Measurements from ENCODE around the gene SP8.

The SP8 gene

DNA sequence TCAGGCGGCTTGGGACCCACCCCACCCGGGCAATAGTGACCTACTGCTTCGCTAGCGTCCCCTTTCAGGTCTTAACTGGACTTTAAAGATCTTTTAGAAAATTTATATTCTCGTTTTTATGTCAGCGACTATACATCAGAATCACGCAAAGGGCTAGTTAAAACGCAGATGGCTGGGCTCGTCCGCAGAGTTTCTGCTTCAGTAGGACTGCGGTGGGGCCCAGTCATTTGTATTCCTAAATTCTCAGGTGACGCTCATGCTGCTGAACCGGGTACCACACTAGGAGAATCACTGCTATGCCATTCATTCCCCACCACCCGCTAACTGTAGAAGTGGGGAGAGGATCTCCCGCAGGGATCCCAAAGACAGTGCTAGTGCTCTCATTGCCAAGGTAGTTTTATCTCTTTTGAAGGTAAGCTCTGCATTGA, 12.0 kb upstream of the SP8 start:
- no peak overlapping the region for H3K27ac Mint-ChIP-seq

GRCh38 chr7:20798081-20798693, 11.5 kb upstream of the SP8 start:
- peak; percentile 58 for DNase-seq
- Mint-ChIP-seq H3K9me3 (peaks cover under 1% of the 10 kb centered on the region), H3K27ac (no peak overlapping the region), H3K4me1 (ENCODE audit: low read depth) (peaks cover 17% of the 10 kb centered on the region), H3K4me3 (no peak overlapping the region), H3K27me3 (peaks cover 70% of the 10 kb centered on the region), H3K36me3 (ENCODE audit: low read depth) (no peaks in the 10 kb centered on the region)

More for the DNA sequence above, 12.0 kb upstream of the SP8 start:
- DNase-seq, result no peak
- Mint-ChIP-seq H3K4me3 (peak overlapping the region; percentile 46), H3K4me1 (ENCODE audit: low read depth) (peaks cover 17% of the 10 kb centered on the region), H3K9me3 (no peaks in the 10 kb centered on the region), H3K27me3 (peaks cover 65% of the 10 kb centered on the region), H3K36me3 (ENCODE audit: low read depth) (no peaks in the 10 kb centered on the region)

DNA sequence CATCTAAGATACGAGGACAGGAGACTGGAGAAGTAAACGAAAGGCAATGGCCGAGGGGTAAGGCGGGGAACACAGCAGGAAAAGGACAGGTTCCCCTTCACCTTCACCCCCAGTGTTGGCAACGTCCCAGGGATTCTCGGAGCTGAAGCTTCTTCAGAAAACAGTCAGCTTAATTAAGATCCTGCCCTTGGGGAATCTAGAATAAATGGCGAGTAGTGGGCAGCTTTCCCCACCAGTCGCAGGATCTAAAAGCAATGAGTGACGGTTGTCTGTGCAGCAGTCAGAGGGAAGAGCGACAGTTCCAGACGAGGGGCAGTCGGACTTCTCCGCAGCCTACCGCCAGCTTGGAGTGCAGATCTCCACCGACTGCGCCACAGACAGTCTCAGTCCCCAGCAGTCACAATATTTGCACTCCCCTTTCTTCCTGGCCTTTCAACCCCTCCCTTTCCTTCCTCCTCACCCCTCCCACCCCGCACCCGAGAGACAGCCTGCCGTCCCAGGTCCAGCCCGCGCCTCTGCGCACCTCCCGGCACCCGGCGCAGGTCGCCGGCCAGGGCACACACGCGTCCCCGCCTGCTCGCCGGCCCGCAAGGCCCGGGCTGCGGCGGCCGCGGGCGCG, 10.9 kb upstream of the SP8 start:
- no peaks in the 10 kb centered on the region for H3K36me3 Mint-ChIP-seq (ENCODE audit: low read depth)
- peaks cover 72% of the 10 kb centered on the region for H3K27me3 Mint-ChIP-seq
- peaks cover 3% of the 10 kb centered on the region for H3K9me3 Mint-ChIP-seq
- no peak overlapping the region for H3K27ac Mint-ChIP-seq
- DNase-seq, result peak; percentile 52
- H3K4me1 Mint-ChIP-seq (ENCODE audit: low read depth), result peaks cover 17% of the 10 kb centered on the region
- H3K4me3 Mint-ChIP-seq, result peak overlapping the region; percentile 78

GRCh38 chr7:20797042-20797461, 10.4 kb upstream of the SP8 start:
- peak overlapping the region; percentile 78 for H3K4me3 Mint-ChIP-seq
- DNase-seq, result no peak
- H3K27me3 Mint-ChIP-seq, result peaks cover 76% of the 10 kb centered on the region
- H3K27ac Mint-ChIP-seq, result no peak overlapping the region
- H3K9me3 Mint-ChIP-seq, result peaks cover 6% of the 10 kb centered on the region
- H3K4me1 Mint-ChIP-seq (ENCODE audit: low read depth), result peaks cover 17% of the 10 kb centered on the region
- H3K36me3 Mint-ChIP-seq (ENCODE audit: low read depth), result no peaks in the 10 kb centered on the region

DNA sequence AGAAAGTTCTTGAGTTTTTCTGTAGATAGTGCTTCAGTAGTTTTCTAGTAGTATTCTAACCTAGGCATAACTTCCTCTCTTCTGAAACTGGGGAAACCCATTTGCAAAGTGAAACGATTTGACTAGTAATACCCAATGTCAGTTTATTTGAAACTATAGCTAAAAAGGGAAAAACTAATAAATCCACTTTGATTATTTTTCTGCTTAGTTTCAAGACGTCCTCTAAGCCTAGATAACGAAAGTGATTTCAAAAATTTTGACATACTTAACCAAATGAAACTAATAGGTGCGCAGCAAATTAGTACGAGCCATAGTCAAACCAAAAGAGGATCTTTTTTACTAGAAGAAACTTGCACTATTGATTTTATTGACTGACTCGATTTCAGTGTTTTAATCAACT, 9.8 kb upstream of the SP8 start:
- Mint-ChIP-seq H3K27ac (no peak overlapping the region), H3K27me3 (peaks cover 82% of the 10 kb centered on the region), H3K9me3 (peaks cover 12% of the 10 kb centered on the region), H3K4me3 (no peak overlapping the region), H3K36me3 (ENCODE audit: low read depth) (no peaks in the 10 kb centered on the region), H3K4me1 (ENCODE audit: low read depth) (peaks cover 17% of the 10 kb centered on the region)
- no peak for DNase-seq

DNA sequence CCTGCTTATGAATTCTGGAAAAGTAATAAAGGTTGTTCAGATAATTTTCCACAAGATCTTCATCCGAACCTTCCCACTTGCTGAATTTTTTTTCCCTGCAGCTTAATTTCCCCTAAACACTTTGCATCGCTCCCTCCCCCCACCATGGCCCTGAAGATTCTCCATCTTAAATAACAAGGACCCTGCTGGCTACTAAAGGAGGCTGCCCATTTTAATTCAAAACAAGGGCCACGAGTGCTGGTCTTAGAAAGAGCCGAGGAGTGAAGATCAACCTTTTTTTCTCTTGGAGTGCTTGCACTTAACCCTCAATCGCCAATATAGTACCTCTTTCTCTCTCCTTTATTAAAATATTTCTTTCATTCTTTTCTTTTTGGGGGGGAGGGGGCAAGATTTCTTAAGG, 9.2 kb upstream of the SP8 start:
- Mint-ChIP-seq H3K27ac (no peak overlapping the region), H3K36me3 (ENCODE audit: low read depth) (no peaks in the 10 kb centered on the region), H3K4me3 (no peak overlapping the region), H3K9me3 (peaks cover 16% of the 10 kb centered on the region), H3K27me3 (peaks cover 88% of the 10 kb centered on the region), H3K4me1 (ENCODE audit: low read depth) (peaks cover 17% of the 10 kb centered on the region)
- DNase-seq, result no peak

DNA sequence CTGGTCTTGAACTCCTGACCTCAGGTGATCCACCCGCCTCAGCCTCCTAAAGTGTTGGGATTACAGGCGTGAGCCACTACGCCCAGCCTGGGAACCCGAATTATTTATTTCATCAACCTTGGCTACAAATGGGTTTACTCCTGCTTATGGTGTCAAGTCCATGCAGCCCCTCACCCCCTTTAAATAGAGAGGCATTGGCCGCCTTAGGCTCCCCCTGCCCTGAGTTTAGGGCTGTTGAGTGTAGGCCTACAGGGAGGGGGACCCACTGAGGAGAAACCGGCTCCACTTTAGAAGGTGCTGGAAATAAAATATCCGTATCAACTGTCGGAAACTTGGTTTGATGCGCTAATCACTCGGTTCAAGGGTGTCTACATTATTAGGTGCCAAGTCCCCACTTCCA, 8.7 kb upstream of the SP8 start:
- H3K27me3 Mint-ChIP-seq, result peaks cover 91% of the 10 kb centered on the region
- DNase-seq, result no peak
- H3K36me3 Mint-ChIP-seq (ENCODE audit: low read depth), result no peaks in the 10 kb centered on the region
- peaks cover 16% of the 10 kb centered on the region for H3K9me3 Mint-ChIP-seq
- H3K4me1 Mint-ChIP-seq (ENCODE audit: low read depth), result peaks cover 17% of the 10 kb centered on the region
- H3K27ac Mint-ChIP-seq, result no peak overlapping the region
- H3K4me3 Mint-ChIP-seq, result no peak overlapping the region

GRCh38 chr7:20794676-20795075, 8.0 kb upstream of the SP8 start:
- Mint-ChIP-seq H3K27me3 (peaks cover 91% of the 10 kb centered on the region), H3K36me3 (ENCODE audit: low read depth) (no peaks in the 10 kb centered on the region), H3K4me1 (ENCODE audit: low read depth) (peaks cover 17% of the 10 kb centered on the region), H3K4me3 (no peak overlapping the region), H3K9me3 (peaks cover 16% of the 10 kb centered on the region), H3K27ac (no peak overlapping the region)
- no peak for DNase-seq

- Mint-ChIP-seq H3K27ac (no peak overlapping the region), H3K9me3 (peaks cover 16% of the 10 kb centered on the region)
Observed at GRCh38 chr7:20793694-20794394, 7.2 kb upstream of the SP8 start.

DNA sequence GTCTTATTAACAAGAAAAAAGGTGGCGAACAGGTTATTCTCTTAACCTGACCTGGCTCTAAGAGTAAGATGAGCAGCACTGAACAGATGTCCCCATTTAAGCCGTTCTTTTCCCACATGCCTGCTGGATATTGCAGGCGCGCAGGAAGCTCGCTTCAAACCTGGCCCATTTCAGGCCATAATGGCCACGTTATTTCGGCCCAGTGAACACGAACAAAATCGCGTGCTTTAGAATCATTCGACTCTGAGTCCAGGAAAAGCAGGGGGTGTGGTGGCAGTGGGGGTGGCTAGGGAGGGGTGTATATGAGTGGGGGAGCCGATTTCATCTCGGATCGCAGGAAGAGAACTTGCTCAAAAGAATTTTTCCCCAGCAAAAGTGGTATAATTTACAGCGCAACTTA, 6.6 kb upstream of the SP8 start:
- Mint-ChIP-seq H3K27ac (no peak overlapping the region), H3K4me1 (ENCODE audit: low read depth) (peaks cover 10% of the 10 kb centered on the region), H3K4me3 (no peak overlapping the region)

More at GRCh38 chr7:20793694-20794394, 7.2 kb upstream of the SP8 start:
- DNase-seq, result no peak
- H3K4me3 Mint-ChIP-seq, result no peak overlapping the region
- H3K36me3 Mint-ChIP-seq (ENCODE audit: low read depth), result no peaks in the 10 kb centered on the region
- peaks cover 13% of the 10 kb centered on the region for H3K4me1 Mint-ChIP-seq (ENCODE audit: low read depth)
- H3K27me3 Mint-ChIP-seq, result peaks cover 90% of the 10 kb centered on the region

GRCh38 chr7:20791538-20792434, 5.1 kb upstream of the SP8 start:
- no peak overlapping the region for H3K27ac Mint-ChIP-seq
- no peak overlapping the region for H3K4me3 Mint-ChIP-seq
- DNase-seq, result no peak
- peaks cover 20% of the 10 kb centered on the region for H3K9me3 Mint-ChIP-seq
- peaks cover 96% of the 10 kb centered on the region for H3K27me3 Mint-ChIP-seq
- peaks cover 7% of the 10 kb centered on the region for H3K4me1 Mint-ChIP-seq (ENCODE audit: low read depth)
- no peaks in the 10 kb centered on the region for H3K36me3 Mint-ChIP-seq (ENCODE audit: low read depth)

More for the DNA sequence above, 6.6 kb upstream of the SP8 start:
- peaks cover 92% of the 10 kb centered on the region for H3K27me3 Mint-ChIP-seq
- no peaks in the 10 kb centered on the region for H3K36me3 Mint-ChIP-seq (ENCODE audit: low read depth)
- peaks cover 16% of the 10 kb centered on the region for H3K9me3 Mint-ChIP-seq
- no peak for DNase-seq

GRCh38 chr7:20790375-20790774, 3.7 kb upstream of the SP8 start:
- H3K4me1 Mint-ChIP-seq (ENCODE audit: low read depth), result peaks cover 18% of the 10 kb centered on the region
- DNase-seq, result no peak
- peaks cover 20% of the 10 kb centered on the region for H3K9me3 Mint-ChIP-seq
- H3K27me3 Mint-ChIP-seq, result peaks cover 96% of the 10 kb centered on the region
- no peaks in the 10 kb centered on the region for H3K36me3 Mint-ChIP-seq (ENCODE audit: low read depth)
- H3K4me3 Mint-ChIP-seq, result no peak overlapping the region
- H3K27ac Mint-ChIP-seq, result no peak overlapping the region

DNA sequence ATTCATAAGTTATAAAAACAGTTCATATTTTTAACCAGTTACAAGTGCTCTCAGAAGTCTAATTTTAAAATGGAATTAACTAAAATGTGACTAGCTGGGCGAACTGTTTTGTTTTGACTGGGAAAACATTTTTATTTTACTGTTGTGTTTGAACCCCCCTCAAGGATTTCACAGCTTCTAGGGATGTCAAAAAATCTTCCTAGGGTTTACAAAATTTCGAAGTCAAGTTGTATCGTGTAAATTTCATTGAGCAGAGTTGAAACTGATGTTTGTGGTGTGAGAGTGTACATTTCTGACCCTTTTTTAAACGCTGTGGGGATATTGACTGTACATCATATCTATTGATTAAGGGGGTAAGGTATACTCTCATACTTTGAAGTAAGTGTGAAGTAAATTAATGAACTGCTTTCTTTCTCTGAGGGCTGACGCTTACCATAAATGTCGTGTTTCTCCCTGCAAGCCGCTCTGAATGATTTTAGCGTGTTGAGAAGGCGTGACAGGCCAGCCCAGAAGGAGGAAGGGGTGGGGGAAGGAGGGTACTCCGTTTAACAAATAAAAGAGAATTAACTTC, 1.8 kb upstream of the SP8 start:
- no peak for DNase-seq
- Mint-ChIP-seq H3K27me3 (peaks cover 88% of the 10 kb centered on the region), H3K9me3 (peaks cover 23% of the 10 kb centered on the region), H3K4me1 (ENCODE audit: low read depth) (peaks cover 23% of the 10 kb centered on the region), H3K4me3 (no peak overlapping the region), H3K27ac (no peak overlapping the region), H3K36me3 (ENCODE audit: low read depth) (peaks cover 2% of the 10 kb centered on the region)

Data from activated T-cell treated with anti-CD3 and anti-CD28 coated beads, Interleukin-2, amount 50 U/mL, for 24 hours (primary cell).